H4 (cell line): Measurements from ENCODE around the gene USP7. TPM values are rescaled to one million over a fixed set of nuclear protein-coding genes. Genes with fewer than 3 reads are reported as not detected.

ENCODE experiments used
- DNase-seq: peaks from one replicate; pipeline ENCODE4 v3.0.0-alpha.2; 2015; ENCODE audit warnings: low spot score
- total RNA-seq: library from RNA; depleted of rRNA; stranded (reverse); fragments of >200 nt; shearing (Covaris generic); gene quantifications from 2 replicates; pipeline ENCODE4 v1.2.3, GENCODE V29; 2014

Gene USP7
- total RNA-seq, 1 experiment from 2014 or later, result 33.8 TPM

DNA sequence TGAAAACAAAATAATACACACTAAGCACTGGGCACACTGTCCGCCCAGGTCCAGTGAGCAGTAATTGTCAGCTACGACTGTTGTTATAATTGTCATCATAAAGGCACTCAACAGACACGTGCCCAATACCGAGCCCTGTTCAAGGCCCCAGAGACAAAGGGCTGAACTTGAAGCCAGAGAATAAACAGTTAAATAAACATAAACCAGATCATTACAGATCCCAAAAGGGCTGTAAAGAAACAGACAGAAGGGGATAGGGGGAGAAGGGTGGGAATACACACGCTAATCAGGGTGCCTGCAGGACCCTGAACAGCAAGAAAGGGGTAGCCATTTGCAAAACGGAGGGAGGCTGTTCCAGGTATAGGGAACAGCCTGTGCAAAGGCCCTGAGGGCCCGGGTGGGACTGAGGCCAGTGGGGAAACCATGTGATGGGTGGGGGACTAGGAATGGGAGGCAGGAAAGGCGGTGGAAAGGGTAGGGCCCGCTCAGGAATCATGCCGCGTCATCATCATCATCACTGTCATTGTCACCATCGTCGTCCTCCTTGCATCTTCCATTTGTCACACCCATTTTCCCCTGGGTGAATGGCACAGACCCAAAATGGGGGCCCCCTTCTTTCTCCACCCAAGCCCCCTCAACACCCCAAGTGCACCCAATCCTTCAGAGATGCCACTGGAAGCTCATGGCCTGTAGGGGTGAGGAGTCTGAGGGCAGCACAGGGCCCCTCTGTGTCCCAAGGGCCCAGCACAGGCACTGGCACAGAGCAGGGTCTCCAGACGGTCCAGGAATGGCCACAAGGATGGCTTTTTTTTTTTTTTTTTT lies 101.2 kb downstream of the USP7 start:
- DNase-seq, result no peak

DNA sequence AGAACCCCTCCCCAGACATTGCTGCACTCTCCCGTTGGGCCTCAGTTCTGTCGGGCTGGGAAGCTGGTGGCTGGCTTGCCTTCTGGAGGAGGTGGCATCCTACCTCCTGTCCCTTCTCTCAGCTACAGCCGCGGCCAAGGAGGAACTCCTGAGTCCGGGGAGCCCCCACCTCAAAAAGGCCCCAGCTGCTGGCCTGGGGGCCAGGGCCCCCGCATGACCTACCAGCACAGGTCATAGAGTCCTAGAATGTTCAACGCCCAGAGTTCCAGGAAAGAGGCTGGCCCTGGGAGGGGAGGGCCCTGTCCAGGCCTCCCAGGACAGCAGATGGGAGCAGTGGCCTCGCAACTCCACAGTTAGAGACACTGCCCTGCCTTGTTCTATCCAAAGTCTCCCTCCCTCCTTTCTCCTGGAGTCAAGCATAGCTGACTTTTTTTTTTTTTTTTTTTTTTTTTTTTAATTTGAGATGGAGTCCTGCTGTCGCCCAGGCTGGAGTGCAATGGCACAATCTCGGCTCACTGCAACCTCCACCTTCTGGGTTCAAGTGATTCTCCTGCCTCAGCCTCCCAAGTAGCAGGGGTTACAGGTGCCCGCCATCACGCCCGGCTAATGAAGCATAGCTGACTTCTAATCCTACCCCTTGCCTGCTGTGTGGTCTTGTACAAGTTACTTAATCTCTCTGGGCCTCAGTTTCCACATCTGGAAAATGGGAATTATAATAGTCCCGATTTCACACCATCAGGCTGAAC lies 102.0 kb downstream of the USP7 start:
- DNase-seq, result no peak

- no peak for DNase-seq
These were observed 103.5 kb downstream of the USP7 start for GRCh38 chr16:8859913-8860881.

- no peak for DNase-seq
These were observed 104.5 kb downstream of the USP7 start for GRCh38 chr16:8858994-8859912.

GRCh38 chr16:8855972-8856371 lies 107.7 kb downstream of the USP7 start:
- DNase-seq, result no peak

- no peak for DNase-seq
These were observed 108.5 kb downstream of the USP7 start for GRCh38 chr16:8855051-8855786.

DNA sequence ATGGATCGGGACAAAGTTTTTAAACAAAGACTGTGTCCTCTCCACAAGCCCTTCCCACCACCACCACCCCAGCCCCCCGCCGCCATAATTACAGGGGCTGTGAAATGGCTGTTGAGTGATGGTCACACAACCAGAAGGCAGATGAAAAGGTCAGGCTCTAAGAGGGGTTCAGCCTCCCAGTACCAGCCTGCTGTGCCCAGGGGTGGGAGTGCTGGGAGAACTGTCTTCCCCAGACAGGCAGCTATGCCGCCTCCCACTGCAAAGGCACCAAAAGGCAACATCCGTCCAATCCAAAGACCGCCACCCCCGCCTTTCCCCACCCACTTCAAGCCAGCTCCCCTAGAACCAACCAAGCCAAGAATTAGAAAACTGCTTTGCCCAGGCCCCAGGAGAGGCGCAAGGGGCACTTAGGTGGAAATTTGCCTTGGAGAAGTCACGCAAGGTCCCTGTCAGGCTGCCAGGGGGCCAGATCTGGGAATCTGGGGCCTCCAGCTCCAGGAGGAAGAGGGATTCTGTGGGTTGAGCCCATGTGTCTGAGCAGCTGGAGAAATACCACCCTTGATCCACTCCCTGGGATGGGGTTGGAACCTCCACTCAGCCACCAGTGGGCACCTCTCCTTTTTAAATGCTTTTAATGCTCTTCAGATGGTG lies 109.3 kb downstream of the USP7 start:
- DNase-seq, result no peak

GRCh38 chr16:8853611-8854010 lies 110.1 kb downstream of the USP7 start:
- no peak for DNase-seq

DNA sequence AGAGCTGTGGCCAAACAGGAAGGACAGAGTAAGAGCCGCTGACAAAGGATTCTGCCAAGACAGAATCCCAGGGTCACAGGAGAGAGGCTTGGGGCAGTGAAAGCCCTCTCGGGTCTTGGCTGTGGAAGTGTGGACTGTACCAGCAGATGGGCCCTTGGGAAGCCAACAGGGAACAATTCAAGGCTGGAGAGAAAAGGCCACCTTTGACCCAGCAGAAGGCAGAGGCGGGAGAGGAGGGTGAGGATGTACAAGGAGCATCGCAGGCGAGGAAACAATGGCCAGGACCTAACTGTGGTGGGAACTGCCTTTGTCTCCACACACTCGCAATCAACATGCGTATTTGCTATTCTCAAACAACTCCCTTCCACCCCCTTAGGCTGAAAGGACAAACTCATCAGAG lies 110.6 kb downstream of the USP7 start:
- DNase-seq, result no peak

DNA sequence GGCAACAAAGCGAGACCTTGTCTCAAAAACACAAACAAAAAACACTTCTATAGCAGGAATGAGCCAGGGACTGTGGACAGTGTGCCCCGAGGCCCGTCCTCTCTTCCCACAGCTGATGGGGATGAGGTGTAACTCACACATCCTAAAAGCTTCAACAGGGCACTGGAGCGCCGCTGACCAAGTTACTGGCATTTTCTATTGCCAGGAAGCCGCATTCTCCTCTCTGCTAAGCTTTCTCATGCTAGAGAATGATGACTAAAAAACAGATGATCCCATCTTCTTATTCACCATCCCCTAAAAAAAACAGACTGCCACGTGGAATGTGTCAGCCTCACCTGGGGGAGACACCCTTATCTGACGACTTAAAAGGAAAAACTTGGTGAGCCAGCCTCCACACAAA lies 111.2 kb downstream of the USP7 start:
- DNase-seq, result no peak

DNA sequence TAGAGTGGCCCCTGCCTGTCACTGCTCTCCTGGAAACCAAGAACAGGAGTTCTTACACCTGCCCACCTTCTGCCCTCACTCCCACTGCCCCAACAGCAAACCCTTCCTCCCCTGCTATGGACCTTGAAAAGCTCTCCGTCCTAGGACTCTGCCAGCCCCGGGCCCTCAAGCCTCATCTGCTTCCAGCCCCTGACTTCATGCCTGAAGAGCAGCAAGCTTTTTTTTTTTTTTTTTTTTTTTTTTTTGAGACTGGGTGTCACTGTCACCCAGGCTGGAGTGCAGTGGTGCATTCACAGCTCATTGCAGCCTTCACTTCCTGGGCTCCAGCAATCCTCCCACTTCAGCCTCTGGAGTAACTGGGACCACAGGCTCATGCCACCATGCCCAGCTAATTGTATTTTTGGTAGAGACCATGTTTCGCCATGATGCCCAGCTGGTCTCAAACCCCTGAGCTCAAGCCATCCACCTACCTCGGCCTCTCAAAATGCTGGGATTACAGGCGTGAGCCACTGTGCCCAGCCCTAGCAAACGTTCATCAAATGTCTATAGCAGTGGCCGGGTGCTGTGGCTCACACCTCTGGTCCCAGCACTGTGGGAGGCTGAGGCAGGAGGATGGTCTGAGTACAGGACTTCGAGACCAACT lies 111.8 kb downstream of the USP7 start:
- DNase-seq, result no peak

DNA sequence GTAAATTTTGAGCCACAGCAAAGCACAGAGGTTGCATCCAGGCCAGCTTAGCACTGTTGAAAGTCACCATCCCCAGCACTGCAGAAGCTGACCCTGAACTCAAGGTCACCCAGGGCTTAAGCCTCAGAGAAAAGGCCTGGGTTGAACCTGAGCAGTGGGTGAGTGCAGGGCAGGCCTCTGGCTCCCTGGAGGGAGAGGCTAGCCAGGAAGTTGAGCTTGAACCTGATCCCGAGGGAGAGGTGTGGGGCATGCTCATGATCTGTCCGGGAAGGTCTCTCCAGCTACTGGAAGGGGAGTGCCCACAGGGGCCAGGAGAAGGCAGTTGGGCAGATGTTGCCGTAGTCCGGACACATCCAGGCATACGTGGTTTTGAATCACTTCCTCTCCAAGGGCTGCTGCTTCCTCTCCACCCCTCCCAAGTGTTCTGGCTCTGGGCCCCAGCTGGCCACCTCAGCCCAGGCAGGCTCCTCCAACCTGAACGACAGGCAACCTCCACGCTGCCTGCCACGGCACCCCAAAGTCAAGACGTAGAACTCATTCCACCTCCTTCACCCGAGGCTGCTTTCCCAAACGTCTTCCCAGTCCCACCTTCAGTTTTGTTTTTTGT lies 113.3 kb downstream of the USP7 start:
- peak; percentile 16 for DNase-seq

DNA sequence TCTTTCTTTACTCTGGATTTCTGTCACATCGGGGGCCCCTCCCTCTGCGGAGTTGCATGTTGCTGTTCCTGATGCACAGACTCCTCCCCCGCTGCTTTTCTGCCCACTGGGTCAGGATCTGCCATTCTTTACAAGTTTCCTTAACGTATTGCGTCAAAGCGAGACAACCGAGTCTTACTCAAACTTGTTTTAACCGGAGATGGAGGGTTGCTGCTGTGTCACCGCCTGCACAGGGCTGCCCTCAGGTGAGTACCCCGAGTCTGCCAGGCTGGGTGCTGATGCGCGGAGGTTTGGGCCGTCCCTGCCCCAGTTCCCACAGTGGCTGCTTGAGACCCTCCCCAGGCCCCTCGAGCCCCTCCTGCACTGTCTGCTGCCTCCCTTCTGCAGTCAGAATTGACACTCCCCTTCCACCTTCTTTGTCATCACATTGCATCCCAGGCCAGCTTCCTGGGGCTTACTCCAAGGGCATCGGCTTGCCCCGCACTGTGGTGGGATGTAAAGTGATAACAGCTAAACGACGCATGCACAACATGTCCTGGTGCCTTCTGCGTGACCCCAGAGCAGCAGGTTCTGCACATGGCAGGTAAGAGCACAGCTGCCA lies 114.2 kb downstream of the USP7 start:
- DNase-seq, result peak; percentile 2

DNA sequence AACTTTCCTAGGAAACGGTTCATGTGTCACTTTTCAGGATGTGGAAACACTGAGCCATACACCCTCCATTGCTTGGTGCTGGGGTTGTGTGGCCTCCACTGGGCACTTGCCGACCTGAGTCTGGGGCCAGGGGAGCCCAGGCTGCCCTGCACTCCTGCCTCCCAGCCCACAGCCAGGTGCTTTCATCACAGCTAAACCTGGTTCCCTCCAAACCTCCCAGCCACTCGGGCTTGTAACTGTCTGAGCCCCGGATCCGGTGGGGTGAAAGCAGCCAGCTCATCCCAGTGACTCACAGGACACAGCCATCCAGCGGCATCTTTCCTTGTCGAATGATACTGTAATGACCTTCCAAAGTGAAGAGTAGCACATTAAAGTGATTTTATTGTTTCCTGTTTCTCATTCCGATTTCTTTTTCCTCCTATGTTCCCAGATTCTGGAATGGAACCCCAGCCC lies 114.7 kb downstream of the USP7 start:
- no peak for DNase-seq

GRCh38 chr16:8848231-8848938 lies 115.3 kb downstream of the USP7 start:
- peak; percentile 3 for DNase-seq

- DNase-seq, result no peak
These were observed 116.1 kb downstream of the USP7 start for GRCh38 chr16:8847623-8848022.

DNA sequence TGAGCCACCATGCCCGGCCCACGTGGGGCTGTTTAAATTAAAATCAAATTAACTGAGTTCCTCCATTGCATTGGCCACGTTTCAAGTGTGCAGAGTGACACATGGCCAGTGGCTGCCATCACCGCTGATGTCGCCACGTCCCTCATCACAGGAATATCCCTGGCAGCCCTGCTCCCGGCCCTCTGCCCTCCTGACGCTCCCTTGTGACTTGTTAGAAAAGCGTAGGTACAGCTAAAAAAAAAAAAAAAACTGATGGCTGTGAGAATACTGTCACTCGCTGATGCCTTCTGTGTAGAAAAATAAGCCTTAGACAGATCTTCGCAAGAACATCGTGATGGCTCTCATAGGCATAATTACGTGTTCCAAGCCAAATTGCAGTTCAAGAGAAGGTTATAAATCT lies 116.6 kb downstream of the USP7 start:
- DNase-seq, result no peak
